HepG2 (cell line): ENCODE results near the gene FAM13B. TPM values are rescaled to one million over a fixed set of nuclear protein-coding genes. Genes with fewer than 3 reads are reported as not detected.
"Not testable (repeated sequence)": the region's sequence is repeated elsewhere in the genome, so short reads cannot be mapped to it uniquely, and the experiment has no call there.

Experiments
- ATAC-seq: fragments of 200-7000 bp; cut with Tn5 transposase; 3 replicates; pipeline ENCODE4 v1.9.1; 2020; ENCODE audit warnings: mild to moderate bottlenecking, moderate library complexity
- BruUV-seq: library from RNA; stranded (reverse); fragments of 400-500 nt; replicated peaks from 2 replicates; lab custom pipeline; 2021; lab: Mats Ljungman, UMichigan
- CTCF ChIA-PET: fragments of 300-600 bp; formaldehyde crosslinking; extraction: SDS; loops from one replicate; lab custom pipeline; 2021; ENCODE audit warnings: low total read pairs, inconsistent platforms, low intra/inter-chr PET ratio; lab: Yijun Ruan, JAX
- POLR2A ChIA-PET: fragments of 350-600 bp; sonication (Branson Sonifier 250); formaldehyde crosslinking; loops from one replicate; lab custom pipeline; 2020; ENCODE audit warnings: antibody characterized with exemption, inconsistent platforms; lab: Yijun Ruan, JAX
- DNase-seq: peaks from one replicate; pipeline ENCODE4 v3.0.0-alpha.2; 2015; ENCODE audit warnings: low spot score
- FAIRE-seq: peaks from 3 replicates; lab custom pipeline; 2011; peaks lifted over from hg19 to GRCh38; lab: Jason Lieb, UNC
- H2AFZ ChIP-seq: one replicate; pipeline ENCODE4 v1.6.1; 2011; ENCODE audit warnings: low read length, inconsistent platforms
- H3K27ac ChIP-seq: fragments of 300-600 bp; 3 replicates; pipeline ENCODE4 v1.8.0; 2011; ENCODE audit warnings: mixed run types, mild to moderate bottlenecking, mixed read lengths, low read length, inconsistent platforms; ENCODE audit not compliant: insufficient read depth; ENCODE audit errors: extremely low read length
- H3K27me3 ChIP-seq, 2 experiments: fragments of 200-600 bp in 1 of 2; 2 replicates in 1 of 2; 3 replicates in 1 of 2; pipeline versions ENCODE4 v1.6.0 to v1.8.0; 2011; ENCODE audit warnings: low read length in 2 of 2, mild to moderate bottlenecking in 2 of 2, moderate library complexity in 2 of 2, inconsistent platforms in 1 of 2; ENCODE audit not compliant: insufficient read depth in 2 of 2, control insufficient read depth in 1 of 2
- H3K36me3 ChIP-seq, 2 experiments: fragments of 200-600 bp in 1 of 2; replicated peaks in 1 of 2; 2 replicates in 1 of 2; 3 replicates in 1 of 2; pipeline versions ENCODE4 v1.5.1 to v1.8.0; 2011; ENCODE audit warnings: low read length in 2 of 2, inconsistent platforms in 1 of 2; ENCODE audit not compliant: insufficient read depth in 2 of 2, control insufficient read depth in 1 of 2
- H3K4me1 ChIP-seq: 2 replicates; pipeline ENCODE4 v1.5.1; 2012; ENCODE audit warnings: low read length, inconsistent platforms; ENCODE audit not compliant: insufficient read depth
- H3K4me2 ChIP-seq: 2 replicates; pipeline ENCODE4 v1.6.0; 2011; ENCODE audit warnings: low read depth, low read length, inconsistent platforms
- H3K4me3 ChIP-seq, 3 experiments: fragments of 200-600 bp in 1 of 3; sonication (generic), shearing (Covaris generic) in 1 of 3; replicated peaks in 1 of 3; 2 replicates each; pipeline ENCODE4 v1.5.1; 2011 to 2016; ENCODE audit warnings: low read length in 3 of 3, inconsistent platforms in 2 of 3, low read depth in 2 of 3, mild to moderate bottlenecking in 2 of 3, control low read depth in 1 of 3, mixed read lengths in 1 of 3; ENCODE audit not compliant: insufficient read depth in 1 of 3
- H3K79me2 ChIP-seq: one replicate; pipeline ENCODE4 v1.6.1; 2011; ENCODE audit warnings: low read length, inconsistent platforms; ENCODE audit not compliant: insufficient read depth
- H3K9ac ChIP-seq: 2 replicates; pipeline ENCODE4 v1.6.0; 2011; ENCODE audit warnings: mild to moderate bottlenecking, low read depth, low read length, inconsistent platforms; ENCODE audit not compliant: insufficient read depth
- H3K9me3 ChIP-seq: 2 replicates; pipeline ENCODE4 v1.5.1; 2012; ENCODE audit warnings: mild to moderate bottlenecking, low read length
- H4K20me1 ChIP-seq: 2 replicates; pipeline ENCODE4 v1.6.0; 2011; ENCODE audit warnings: inconsistent platforms, mild to moderate bottlenecking, low read length, moderate library complexity; ENCODE audit not compliant: insufficient read depth
- E2F5 ChIP-seq: sonication (generic); formaldehyde crosslinking; conservative IDR thresholded peaks from 2 replicates; pipeline ENCODE4 v1.4.0; 2020; ENCODE audit warnings: missing genetic modification reagents
- MAFF ChIP-seq: IDR thresholded peaks from 2 replicates; pipeline ENCODE4 v1.6.1; 2011; ENCODE audit warnings: low read depth, low read length, improper control_type of control experiment
- MAFK ChIP-seq, 2 experiments: IDR thresholded peaks in 1 of 2; conservative IDR thresholded peaks in 1 of 2; 2 replicates each; pipeline ENCODE4 v1.6.1; 2011; ENCODE audit warnings: improper control_type of control experiment in 2 of 2, low read length in 2 of 2
- WGBS: methylation state at CpG from one replicate; pipeline ENCODE4 v1.1.6; 2017; ENCODE audit warnings: low lambda C conversion rate; 5-methylcytosine and 5-hydroxymethylcytosine counted together
- in situ Hi-C: cut with HindIII; loops from 2 replicates; pipeline ENCODE4 v1.10.0; 2017; ENCODE audit warnings: low pct_unique_long_range_greater_than_20kb; ENCODE audit not compliant: extremely low pct_ligation_motif_present
- intact Hi-C: fragments of 100-400 bp; cut with micrococcal nuclease; formaldehyde crosslinking; loops from one replicate; pipeline ENCODE4 v1.10.0; 2022; ENCODE audit not compliant: unreplicated experiment
- polyA plus RNA-seq, 8 experiments: library from polyadenylated mRNA; depleted of rRNA in 3 of 8; stranded (reverse) in 7 of 8; unstranded in 1 of 8; fragments of >200 nt; fragmentation: Illumina TruSeq in 4 of 8; extraction: Trizol in 4 of 8; gene quantifications; 2 replicates each; pipeline versions ENCODE4 v1.2.1 to v1.2.3, GENCODE V29; 2011 to 2016; ENCODE audit warnings: low read depth in 4 of 8, missing spikeins in 1 of 8, mixed read lengths in 1 of 8; ENCODE audit not compliant: insufficient read depth in 1 of 8
- total RNA-seq, 5 experiments: library from RNA; depleted of rRNA; stranded (reverse); fragments of >200 nt; fragmentation: Illumina TruSeq; extraction: Trizol; gene quantifications; 2 replicates each; pipeline ENCODE4 v1.2.3, GENCODE V29; 2016; ENCODE audit warnings: low read depth in 1 of 5

FAM13B gene
- total and polyA plus RNA-seq, 2 of the 13 experiments (the other 11 are each of a cell fraction or from before 2014, with no cell fraction given): 6.9 to 11.5 TPM

DNA sequence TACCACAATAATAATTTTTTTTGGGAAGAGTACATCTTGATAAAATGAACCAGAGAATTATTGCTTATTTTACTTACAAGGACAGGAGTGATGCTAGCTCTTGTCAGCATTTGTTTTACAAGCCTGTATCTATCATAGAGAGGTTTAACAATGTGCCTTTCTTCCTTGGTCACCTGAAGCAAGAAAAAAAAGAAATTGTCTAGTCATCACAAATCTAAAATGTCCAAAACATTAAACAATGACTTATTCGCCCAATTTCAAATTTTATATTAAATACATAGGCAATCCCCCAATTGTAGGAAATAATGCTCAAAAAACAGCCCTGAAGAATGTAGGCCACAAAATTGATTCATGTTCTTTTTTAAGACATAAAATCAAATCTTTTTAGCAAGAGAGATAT, 87.1 kb downstream of the FAM13B start:
- BruUV-seq: no TSS peak
- POLR2A ChIA-PET: no interaction called here

DNA sequence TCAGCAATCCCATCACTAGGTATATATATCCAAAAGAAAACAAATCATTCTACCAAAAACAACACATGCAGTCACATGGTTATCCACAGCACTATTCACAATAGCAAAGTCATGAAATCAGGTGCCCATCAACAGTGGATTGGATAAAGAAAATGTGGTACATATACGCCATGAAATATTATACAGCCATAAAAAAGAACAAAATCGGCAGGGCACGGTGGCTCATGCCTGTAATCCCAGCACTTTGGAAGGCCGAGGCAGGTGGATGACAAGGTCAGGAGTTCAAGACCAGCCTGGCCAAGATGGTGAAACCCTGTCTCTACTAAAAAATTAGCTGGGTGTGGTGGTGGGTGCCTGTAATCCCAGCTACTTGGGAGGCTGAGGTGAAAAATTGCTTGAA, 88.6 kb downstream of the FAM13B start:
- H3K9ac ChIP-seq, H3K4me1 ChIP-seq, CTCF ChIA-PET, H3K9me3 ChIP-seq, DNase-seq, H3K27ac ChIP-seq, FAIRE-seq, POLR2A ChIA-PET, H3K4me3 ChIP-seq, H4K20me1 ChIP-seq, H3K4me2 ChIP-seq, H3K79me2 ChIP-seq, intact Hi-C loops, BruUV-seq, in situ Hi-C loops, ATAC-seq, H2AFZ ChIP-seq, H3K27me3 ChIP-seq: not testable (repeated sequence)
- peaks cover 14 to 88% of the 10 kb centered on the region in 2 experiments for H3K36me3 ChIP-seq
- 94% methylated on average over 4 of the region's 4 CpGs for WGBS

More for the DNA sequence above, 87.1 kb downstream of the FAM13B start:
- ATAC-seq (no peak), FAIRE-seq (no peak), DNase-seq (no peak)
- H3K27ac ChIP-seq: no peak overlapping the region
- no peak overlapping the region for H3K4me2 ChIP-seq
- no peak overlapping the region for H3K9ac ChIP-seq
- TF ChIP-seq E2F5: no peak
- TF ChIP-seq MAFK (conservative IDR thresholded peaks at IDR 0.05 in 1 of 2, IDR thresholded peaks at IDR 0.05 in 1 of 2; ENCODE audit: low read length in 2 of 2): peak; percentile 84 to 89
- TF ChIP-seq MAFF: peak; percentile 83
- CTCF ChIA-PET: no interaction called here
- H4K20me1 ChIP-seq: no peaks in the 10 kb centered on the region
- no peaks in the 10 kb centered on the region for H3K27me3 ChIP-seq
- H3K4me3 ChIP-seq: no peak overlapping the region
- H3K36me3 ChIP-seq: peaks cover 16 to 91% of the 10 kb centered on the region in 2 experiments
- intact Hi-C loops: no loop called here
- in situ Hi-C loops: no loop called here
- WGBS: 94% methylated on average over 1 of the region's 1 CpG
- no peaks in the 10 kb centered on the region for H3K79me2 ChIP-seq
- no peaks in the 10 kb centered on the region for H3K4me1 ChIP-seq
- H2AFZ ChIP-seq: no peak overlapping the region
- H3K9me3 ChIP-seq: no peaks in the 10 kb centered on the region
